ENCODE data around the gene SPARCL1.

- TF ChIP-seq SPI1 (IDR thresholded peaks at IDR 0.05; ENCODE audit: borderline replicate concordance, low read depth): no peak
- TF ChIP-seq GABPA (IDR thresholded peaks at IDR 0.05; ENCODE audit: low read depth): no peak
- no peak for TF ChIP-seq CTCF (IDR thresholded peaks at IDR 0.05; ENCODE audit: insufficient read depth, low read length)
These were observed 99.1 kb downstream of the SPARCL1 start for GRCh38 chr4:87430038-87430437.

Measured in HL-60 (cell line).